ENCODE measurements around the gene MYRIP. TPM values are rescaled to one million over a fixed set of nuclear protein-coding genes. Genes with fewer than 3 reads are reported as not detected.

The MYRIP gene
- total RNA-seq, 3 donors from 2014 or later (not counting 1 experiment from before 2014, with no cell fraction given), result not detected

GRCh38 chr3:39980781-39981180 lies 171.4 kb downstream of the MYRIP start:
- Histone ChIP-seq H3K36me3 (ENCODE audit: control insufficient read depth, insufficient read depth, low read length) (no peaks in the 10 kb centered on the region), H3K9me3 (ENCODE audit: control insufficient read depth, insufficient read depth, low read length) (no peaks in the 10 kb centered on the region), H3K4me3 (ENCODE audit: low read length) (no peak overlapping the region), H3K4me1 (ENCODE audit: control insufficient read depth, insufficient read depth, low read length) (no peaks in the 10 kb centered on the region), H3K27me3 (ENCODE audit: control insufficient read depth, insufficient read depth, low read length) (no peaks in the 10 kb centered on the region), H3K27ac (ENCODE audit: low read length) (no peak overlapping the region)
- no CpG with 5 or more reads among the region's 3 CpGs for WGBS (ENCODE audit: insufficient coverage)
- Mint-ChIP-seq H3K36me3 (no peaks in the 10 kb centered on the region), H3K9me3 (peaks cover 0 to 2% of the 10 kb centered on the region in 2 donors), H3K4me3 (no peak overlapping the region), H3K4me1 (no peaks in the 10 kb centered on the region), H3K27ac (no peak overlapping the region), H3K27me3 (ENCODE audit: low read depth in 2 of 2) (no peaks in the 10 kb centered on the region)
- DNase-seq (no peak), ATAC-seq (no peak)
- intact Hi-C loops (cut with micrococcal nuclease), result no loop called here
- no peak for TF ChIP-seq CTCF (IDR thresholded peaks at IDR 0.05)

- H3K27me3 Mint-ChIP-seq (ENCODE audit: low read depth in 2 of 2), result no peaks in the 10 kb centered on the region
Measured at GRCh38 chr3:39981547-39982184, 172.3 kb downstream of the MYRIP start.

GRCh38 chr3:39982665-39983357 lies 173.4 kb downstream of the MYRIP start:
- Histone ChIP-seq H3K27ac (ENCODE audit: low read length) (no peak overlapping the region), H3K36me3 (ENCODE audit: control insufficient read depth, insufficient read depth, low read length) (no peaks in the 10 kb centered on the region), H3K27me3 (ENCODE audit: control insufficient read depth, insufficient read depth, low read length) (no peaks in the 10 kb centered on the region), H3K4me3 (ENCODE audit: low read length) (no peak overlapping the region), H3K4me1 (ENCODE audit: control insufficient read depth, insufficient read depth, low read length) (no peaks in the 10 kb centered on the region), H3K9me3 (ENCODE audit: control insufficient read depth, insufficient read depth, low read length) (no peaks in the 10 kb centered on the region)
- DNase-seq (no peak), ATAC-seq (no peak)
- H3K4me1 Mint-ChIP-seq, result no peaks in the 10 kb centered on the region
- no peak overlapping the region for H3K4me3 Mint-ChIP-seq
- H3K36me3 Mint-ChIP-seq, result no peaks in the 10 kb centered on the region
- intact Hi-C loops (cut with micrococcal nuclease), result no loop called here
- no peak for TF ChIP-seq CTCF (IDR thresholded peaks at IDR 0.05)
- WGBS (ENCODE audit: insufficient coverage), result 95% methylated on average over 4 of the region's 7 CpGs
- no peak overlapping the region for H3K27ac Mint-ChIP-seq
- no peaks in the 10 kb centered on the region for H3K27me3 Mint-ChIP-seq (ENCODE audit: low read depth in 2 of 2)
- peaks cover 2% of the 10 kb centered on the region in 2 donors for H3K9me3 Mint-ChIP-seq

More at GRCh38 chr3:39981547-39982184, 172.3 kb downstream of the MYRIP start:
- WGBS (ENCODE audit: insufficient coverage), result 92% methylated on average over 1 of the region's 1 CpG
- TF ChIP-seq CTCF (IDR thresholded peaks at IDR 0.05), result no peak
- intact Hi-C loops (cut with micrococcal nuclease), result no loop called here
- Histone ChIP-seq H3K27me3 (ENCODE audit: control insufficient read depth, insufficient read depth, low read length) (no peaks in the 10 kb centered on the region), H3K4me3 (ENCODE audit: low read length) (no peak overlapping the region), H3K27ac (ENCODE audit: low read length) (no peak overlapping the region), H3K4me1 (ENCODE audit: control insufficient read depth, insufficient read depth, low read length) (no peaks in the 10 kb centered on the region), H3K9me3 (ENCODE audit: control insufficient read depth, insufficient read depth, low read length) (no peaks in the 10 kb centered on the region), H3K36me3 (ENCODE audit: control insufficient read depth, insufficient read depth, low read length) (no peaks in the 10 kb centered on the region)
- H3K9me3 Mint-ChIP-seq, result peaks cover 2% of the 10 kb centered on the region in 2 donors
- H3K27ac Mint-ChIP-seq, result no peak overlapping the region
- H3K4me1 Mint-ChIP-seq, result no peaks in the 10 kb centered on the region
- no peaks in the 10 kb centered on the region for H3K36me3 Mint-ChIP-seq
- DNase-seq (no peak), ATAC-seq (no peak)
- no peak overlapping the region for H3K4me3 Mint-ChIP-seq
